CD4-positive, alpha-beta T cell treated with Interleukin-21 for 1 hour (primary cell): Measurements from ENCODE around the gene KIF21A.
"Not testable (repeated sequence)": the region's sequence is repeated elsewhere in the genome, so short reads cannot be mapped to it uniquely, and the experiment has no call there.

Experiments used
- DNase-seq: peaks from one replicate; pipeline ENCODE4 v3.0.0-alpha.2; 2020

KIF21A gene, protein sequence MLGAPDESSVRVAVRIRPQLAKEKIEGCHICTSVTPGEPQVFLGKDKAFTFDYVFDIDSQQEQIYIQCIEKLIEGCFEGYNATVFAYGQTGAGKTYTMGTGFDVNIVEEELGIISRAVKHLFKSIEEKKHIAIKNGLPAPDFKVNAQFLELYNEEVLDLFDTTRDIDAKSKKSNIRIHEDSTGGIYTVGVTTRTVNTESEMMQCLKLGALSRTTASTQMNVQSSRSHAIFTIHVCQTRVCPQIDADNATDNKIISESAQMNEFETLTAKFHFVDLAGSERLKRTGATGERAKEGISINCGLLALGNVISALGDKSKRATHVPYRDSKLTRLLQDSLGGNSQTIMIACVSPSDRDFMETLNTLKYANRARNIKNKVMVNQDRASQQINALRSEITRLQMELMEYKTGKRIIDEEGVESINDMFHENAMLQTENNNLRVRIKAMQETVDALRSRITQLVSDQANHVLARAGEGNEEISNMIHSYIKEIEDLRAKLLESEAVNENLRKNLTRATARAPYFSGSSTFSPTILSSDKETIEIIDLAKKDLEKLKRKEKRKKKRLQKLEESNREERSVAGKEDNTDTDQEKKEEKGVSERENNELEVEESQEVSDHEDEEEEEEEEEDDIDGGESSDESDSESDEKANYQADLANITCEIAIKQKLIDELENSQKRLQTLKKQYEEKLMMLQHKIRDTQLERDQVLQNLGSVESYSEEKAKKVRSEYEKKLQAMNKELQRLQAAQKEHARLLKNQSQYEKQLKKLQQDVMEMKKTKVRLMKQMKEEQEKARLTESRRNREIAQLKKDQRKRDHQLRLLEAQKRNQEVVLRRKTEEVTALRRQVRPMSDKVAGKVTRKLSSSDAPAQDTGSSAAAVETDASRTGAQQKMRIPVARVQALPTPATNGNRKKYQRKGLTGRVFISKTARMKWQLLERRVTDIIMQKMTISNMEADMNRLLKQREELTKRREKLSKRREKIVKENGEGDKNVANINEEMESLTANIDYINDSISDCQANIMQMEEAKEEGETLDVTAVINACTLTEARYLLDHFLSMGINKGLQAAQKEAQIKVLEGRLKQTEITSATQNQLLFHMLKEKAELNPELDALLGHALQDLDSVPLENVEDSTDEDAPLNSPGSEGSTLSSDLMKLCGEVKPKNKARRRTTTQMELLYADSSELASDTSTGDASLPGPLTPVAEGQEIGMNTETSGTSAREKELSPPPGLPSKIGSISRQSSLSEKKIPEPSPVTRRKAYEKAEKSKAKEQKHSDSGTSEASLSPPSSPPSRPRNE (N-terminal part only)

DNA sequence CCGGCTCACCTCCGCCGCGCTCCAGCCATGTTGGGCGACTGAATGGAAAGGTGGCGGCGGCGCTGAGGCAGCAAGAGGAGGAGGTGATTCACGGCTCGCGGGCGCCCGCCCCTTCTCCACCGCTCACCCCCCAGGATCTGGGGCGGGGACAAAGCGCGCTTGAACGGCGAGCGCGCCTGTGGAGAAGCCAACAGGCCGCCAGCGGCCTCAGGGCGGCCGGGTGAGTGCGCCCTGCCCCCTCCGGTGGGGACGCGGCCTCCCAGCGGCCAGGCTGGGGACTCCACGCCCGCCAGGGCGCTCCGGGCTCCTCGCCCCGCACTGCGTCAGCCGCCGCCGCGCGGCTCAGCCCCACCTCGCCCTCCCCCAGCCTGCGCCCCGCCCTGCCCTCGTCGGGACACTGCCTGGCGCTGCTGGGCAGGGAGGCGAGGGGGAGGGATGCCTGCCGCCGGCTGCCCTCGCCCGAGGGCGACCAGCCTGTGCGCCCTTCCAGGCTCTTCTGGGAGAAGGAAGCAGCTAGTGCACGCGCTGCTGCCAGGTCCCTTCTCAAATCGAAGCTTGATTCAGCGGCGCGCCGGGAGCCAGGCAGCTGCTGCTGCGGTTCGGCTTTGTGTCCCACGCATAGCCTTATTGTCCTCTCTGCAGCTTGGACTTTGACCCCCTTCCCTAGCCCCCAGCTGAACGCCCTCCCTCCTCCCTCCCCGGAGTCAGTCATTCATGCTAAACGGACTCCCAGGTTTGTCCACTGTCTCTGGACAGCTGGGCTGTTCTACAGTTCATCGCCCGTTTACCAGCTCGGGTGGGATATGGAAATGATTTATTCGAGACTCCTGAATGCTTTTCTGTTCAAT, at the start of gene KIF21A:
Gene KIF21A, minus strand, starts transcription at position 40 of the 848 bp plus-strand sequence. CDS start 150 bp downstream, outside the sequence.
- peak; percentile 93 for DNase-seq

DNA sequence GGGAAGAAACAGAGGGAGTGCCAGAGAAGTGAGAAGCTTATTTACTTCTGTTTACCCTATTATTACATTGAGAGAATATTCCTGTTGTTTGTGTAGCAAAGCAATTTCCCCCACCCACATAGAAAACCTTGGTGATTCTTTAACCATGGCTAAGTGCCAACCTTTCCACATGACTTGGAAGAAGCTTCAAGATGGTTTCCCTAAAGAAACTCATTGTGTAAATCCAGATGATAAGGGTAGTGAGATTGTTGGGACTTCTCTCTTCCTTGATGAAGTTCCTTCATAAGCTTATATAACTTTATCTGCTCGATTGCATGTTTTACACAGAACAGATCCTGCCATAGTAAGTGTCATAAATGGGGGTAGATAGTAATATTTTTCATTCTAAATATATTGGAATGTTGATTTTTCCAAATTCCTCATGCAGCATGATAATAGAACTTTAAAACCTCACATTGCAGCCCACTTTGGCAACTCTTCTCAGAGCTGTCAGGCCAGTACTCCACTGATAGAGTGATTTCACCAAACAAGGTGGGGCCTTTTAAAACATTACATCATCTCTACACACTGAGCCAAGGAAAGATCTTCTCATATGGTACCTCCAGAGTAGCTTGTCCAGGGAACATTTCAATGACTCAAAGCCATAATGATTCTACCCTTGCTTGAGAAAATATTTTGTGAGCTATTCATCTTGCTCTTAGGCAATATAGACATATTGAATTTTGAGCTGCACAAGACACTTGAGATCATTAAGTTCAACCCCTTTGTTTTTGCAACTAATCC, 47.8 kb upstream of the KIF21A start:
- DNase-seq = no peak

DNA sequence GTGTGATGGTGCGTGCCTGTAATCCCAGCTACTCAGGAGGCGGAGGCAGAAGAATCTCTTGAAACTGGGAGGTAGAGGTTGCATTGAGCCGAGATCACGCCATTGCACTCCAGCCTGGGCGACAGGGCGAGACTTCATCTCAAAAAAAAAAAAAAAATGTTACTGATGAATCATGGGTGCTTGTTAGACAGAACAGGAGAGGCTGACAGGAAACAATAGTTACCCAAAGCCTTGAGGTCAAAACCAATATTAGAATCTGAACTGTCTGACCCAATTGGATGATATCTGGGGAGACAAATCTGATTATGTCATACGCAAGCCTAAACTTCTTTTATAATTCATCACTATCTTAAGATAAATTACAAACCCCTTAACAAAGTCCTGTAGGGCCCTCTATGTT, 40.7 kb upstream of the KIF21A start:
- no peak for DNase-seq

GRCh38 chr12:39483042-39483441, 40.1 kb upstream of the KIF21A start:
- no peak for DNase-seq

- DNase-seq = no peak
Measured at GRCh38 chr12:39476894-39477293, 34.0 kb upstream of the KIF21A start.

GRCh38 chr12:39476121-39476520, 33.2 kb upstream of the KIF21A start:
- DNase-seq = no peak

GRCh38 chr12:39475136-39475535, 32.2 kb upstream of the KIF21A start:
- DNase-seq = not testable (repeated sequence)

GRCh38 chr12:39467432-39467870, 24.5 kb upstream of the KIF21A start:
- peak; percentile 44 for DNase-seq

DNA sequence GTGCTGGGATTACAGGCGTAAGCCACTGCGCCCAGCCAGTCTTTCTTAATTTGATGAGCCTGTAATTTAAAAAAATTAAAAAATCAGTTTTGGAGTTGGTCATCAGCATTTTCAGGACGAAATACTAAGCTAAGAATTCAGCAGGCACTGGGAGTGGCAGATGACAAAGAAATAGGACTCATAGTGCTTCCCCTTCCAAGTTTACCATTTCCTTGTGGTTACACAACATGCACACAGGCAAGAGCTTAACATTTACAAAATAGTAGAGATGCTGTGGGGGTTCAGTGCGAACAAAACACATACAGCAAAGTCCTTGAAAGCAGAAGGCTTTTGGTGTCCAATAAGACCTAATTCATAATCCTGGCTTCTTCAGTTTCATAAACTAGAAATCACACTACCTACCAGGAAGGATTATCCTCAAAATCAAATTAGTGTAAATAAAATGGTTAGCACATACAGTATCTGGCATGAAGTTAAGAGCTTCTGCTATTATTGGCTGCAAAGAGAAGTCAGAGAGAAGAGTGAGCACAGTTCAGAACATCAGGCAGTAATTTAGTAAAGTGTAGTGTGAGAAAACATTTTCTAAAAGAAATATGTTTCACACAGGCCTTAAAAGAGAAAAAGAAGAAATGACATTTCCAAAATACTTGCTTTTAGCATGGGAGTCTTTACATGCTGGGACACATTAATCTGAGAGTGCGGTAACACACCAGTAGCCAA, 22.2 kb upstream of the KIF21A start:
- no peak for DNase-seq

DNA sequence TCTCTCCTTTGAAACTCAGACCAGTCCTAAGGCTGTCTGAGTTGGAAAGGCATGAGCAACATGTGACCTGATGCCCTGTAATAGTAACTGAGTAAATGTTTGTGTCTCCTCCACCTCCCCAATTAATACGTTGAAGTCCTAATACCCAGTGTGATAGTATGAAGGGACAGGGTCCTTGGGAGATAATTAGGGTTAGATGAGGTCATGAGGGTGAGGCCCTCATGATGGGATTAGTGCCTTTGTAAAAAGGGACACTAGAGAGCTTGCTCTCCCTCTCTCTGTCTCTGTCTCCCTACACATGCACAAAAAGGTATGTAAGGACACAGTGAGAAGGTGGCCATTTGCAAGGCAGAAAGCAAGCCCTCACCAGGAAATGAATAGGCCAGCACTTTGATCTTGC, 18.1 kb upstream of the KIF21A start:
- no peak for DNase-seq

DNA sequence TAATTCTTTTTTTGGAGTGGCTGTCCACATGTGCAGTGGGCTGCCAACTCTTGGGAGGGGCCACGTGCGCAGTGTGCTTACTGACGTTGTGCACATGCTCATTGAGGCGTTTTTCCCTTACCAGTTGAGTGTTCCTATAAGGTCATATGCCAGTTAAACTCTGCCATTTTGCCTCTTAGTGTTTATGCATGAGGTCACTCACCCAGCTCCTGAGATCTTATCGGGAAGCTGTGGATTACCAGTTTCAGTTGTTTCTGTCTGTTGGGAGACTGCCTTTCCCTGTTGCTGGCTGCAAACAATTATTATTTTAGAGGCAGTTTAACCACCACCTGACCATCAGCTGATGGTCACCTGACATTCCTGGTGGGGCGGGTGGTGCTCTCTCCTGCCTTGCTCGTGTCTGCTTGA, 16.1 kb upstream of the KIF21A start:
- no peak for DNase-seq

- DNase-seq = no peak
Measured at GRCh38 chr12:39451977-39452376, 9.1 kb upstream of the KIF21A start.

DNA sequence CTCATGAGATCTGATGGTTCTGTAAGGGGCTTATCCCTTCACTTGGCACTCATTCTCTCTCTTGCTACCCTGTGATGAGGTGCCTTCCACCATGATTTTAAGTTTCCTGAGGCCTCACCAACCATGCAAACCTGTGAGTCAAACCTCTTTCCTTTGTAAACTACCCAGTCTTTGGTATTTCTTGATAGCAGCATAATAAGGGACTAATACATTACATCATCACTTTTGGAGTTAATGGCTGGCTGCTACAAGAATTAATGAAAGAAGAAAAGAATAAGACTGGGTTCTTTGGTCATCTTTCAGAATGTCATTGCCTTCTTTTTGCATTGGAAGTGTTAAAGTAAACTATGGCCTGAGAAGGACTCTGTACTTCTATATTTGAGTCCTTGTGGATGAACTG, 5.1 kb upstream of the KIF21A start:
- DNase-seq = no peak

- no peak for DNase-seq
Measured at GRCh38 chr12:39443929-39444209, 949 bp upstream of the KIF21A start.

DNA sequence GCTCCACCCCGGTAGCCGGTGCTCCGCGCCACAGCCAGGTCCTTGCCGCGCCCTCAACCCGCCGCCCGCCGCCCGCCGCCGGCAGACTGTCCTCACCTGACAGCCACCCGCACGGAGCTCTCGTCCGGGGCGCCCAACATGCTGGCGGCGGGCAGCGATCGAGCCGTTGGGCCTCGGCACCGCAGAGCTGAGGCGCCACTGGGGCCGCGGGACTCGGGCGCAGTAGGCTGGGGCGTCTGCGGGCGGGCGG, 164 bp downstream of the KIF21A start:
- no peak for DNase-seq

GRCh38 chr12:39441963-39442830, 723 bp downstream of the KIF21A start:
- DNase-seq = peak; percentile 34

DNA sequence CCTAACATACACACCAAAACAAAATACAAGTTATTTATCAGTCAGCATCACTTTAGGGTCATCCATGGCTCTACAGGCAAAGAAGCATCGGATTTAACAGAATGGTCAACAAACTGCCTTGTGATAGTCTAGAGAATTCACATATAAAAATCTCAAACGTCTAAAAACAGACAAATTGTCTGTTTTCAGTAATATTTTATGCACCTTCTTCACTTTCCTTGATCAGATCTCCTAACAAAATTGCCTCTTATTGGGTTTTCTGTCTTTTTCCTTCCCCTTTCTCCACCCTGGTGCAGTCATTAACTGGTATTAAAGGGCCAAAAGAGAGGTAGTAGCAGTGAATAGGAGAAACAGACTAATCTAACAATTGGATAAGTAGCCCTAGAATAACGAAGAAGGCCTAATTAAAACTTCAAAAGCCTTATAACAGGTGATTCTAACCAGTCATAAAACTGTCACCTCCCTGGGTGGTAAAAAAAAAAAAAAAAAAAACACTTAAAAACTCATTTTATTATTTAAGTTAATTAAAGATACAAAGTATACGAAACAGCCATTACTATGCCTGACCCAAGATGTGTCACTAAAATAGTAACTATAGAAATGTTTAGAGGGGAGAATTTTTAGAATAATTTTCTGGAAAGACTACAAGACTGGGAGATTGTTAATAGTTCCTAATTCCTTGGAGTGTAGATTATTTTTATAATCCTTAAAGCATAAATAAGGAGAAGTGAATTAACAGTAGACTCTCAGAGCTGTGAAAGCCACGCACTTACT, 1.5 kb downstream of the KIF21A start:
- no peak for DNase-seq

GRCh38 chr12:39440781-39441180, 2.1 kb downstream of the KIF21A start:
- no peak for DNase-seq

- DNase-seq = no peak
Measured at GRCh38 chr12:39440101-39440500, 2.8 kb downstream of the KIF21A start.
